Measurements from ENCODE around the gene ANKRD13C. TPM values are rescaled to one million over a fixed set of nuclear protein-coding genes. Genes with fewer than 3 reads are reported as not detected.

ANKRD13C gene
- total RNA-seq, 2 donors from 2014 or later, result 22.6 to 25.2 TPM

DNA sequence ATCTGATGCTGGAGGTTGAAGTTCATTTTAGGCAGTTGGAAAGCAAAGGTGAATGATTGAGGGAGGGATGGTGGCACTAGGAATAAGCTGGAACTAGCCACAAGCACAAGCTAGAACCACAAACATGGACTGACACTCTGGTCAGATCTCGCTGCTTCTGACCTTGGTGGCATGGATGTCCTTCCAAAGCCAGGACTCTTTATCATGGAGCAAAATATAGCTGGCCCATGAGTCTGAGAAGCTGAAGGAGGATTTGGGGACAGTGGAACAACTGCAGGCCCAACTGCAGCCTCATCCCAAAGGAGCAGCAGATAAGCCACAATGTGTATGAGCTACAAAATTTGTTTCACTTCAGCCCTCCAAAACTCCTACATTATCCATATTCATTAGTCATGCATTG lies 97.9 kb downstream of the ANKRD13C start:
- 91 to 100% methylated on average over 1 of the region's 1 CpG for WGBS, 2 experiments (ENCODE audit: insufficient coverage in 1 of 2, insufficient read length in 1 of 2)
- Histone ChIP-seq H3K36me3 (ENCODE audit: control insufficient read depth, insufficient read depth, low read length) (peaks cover 15% of the 10 kb centered on the region), H3K9me3 (ENCODE audit: control insufficient read depth, low read length) (no peaks in the 10 kb centered on the region), H3K4me1 (ENCODE audit: control insufficient read depth, insufficient read depth, low read length) (no peaks in the 10 kb centered on the region), H3K27ac (ENCODE audit: low read depth, low read length) (no peak overlapping the region), H3K27me3 (ENCODE audit: control insufficient read depth, insufficient read depth, low read length, poor library complexity, severe bottlenecking) (no peaks in the 10 kb centered on the region), H3K9ac (ENCODE audit: extremely low read depth, low read length, poor library complexity, severe bottlenecking) (no peak overlapping the region), H3K4me3 (ENCODE audit: low read length) (no peak overlapping the region)
- peak overlapping the region; percentile 59 for H3K27ac Mint-ChIP-seq
- H3K9me3 Mint-ChIP-seq, result no peaks in the 10 kb centered on the region
- H3K27me3 Mint-ChIP-seq (ENCODE audit: insufficient read depth), result no peaks in the 10 kb centered on the region
- TF ChIP-seq CTCF (conservative IDR thresholded peaks at IDR 0.05), result no peak
- DNase-seq, result no peak
- H3K4me1 Mint-ChIP-seq, result no peaks in the 10 kb centered on the region
- H3K4me3 Mint-ChIP-seq, result no peak overlapping the region
- peaks cover 10% of the 10 kb centered on the region for H3K36me3 Mint-ChIP-seq (ENCODE audit: low read depth)

GRCh38 chr1:70248729-70249128 lies 105.8 kb downstream of the ANKRD13C start:
- Mint-ChIP-seq H3K4me1 (peaks cover 2% of the 10 kb centered on the region), H3K27me3 (ENCODE audit: insufficient read depth) (no peaks in the 10 kb centered on the region), H3K4me3 (no peak overlapping the region), H3K36me3 (ENCODE audit: low read depth) (peaks cover 79% of the 10 kb centered on the region), H3K27ac (no peak overlapping the region), H3K9me3 (no peaks in the 10 kb centered on the region)
- Histone ChIP-seq H3K36me3 (ENCODE audit: control insufficient read depth, insufficient read depth, low read length) (peaks cover 94% of the 10 kb centered on the region), H3K4me1 (ENCODE audit: control insufficient read depth, insufficient read depth, low read length) (no peaks in the 10 kb centered on the region), H3K4me3 (ENCODE audit: low read length) (no peak overlapping the region), H3K9ac (ENCODE audit: extremely low read depth, low read length, poor library complexity, severe bottlenecking) (no peak overlapping the region), H3K27ac (ENCODE audit: low read depth, low read length) (no peak overlapping the region), H3K27me3 (ENCODE audit: control insufficient read depth, insufficient read depth, low read length, poor library complexity, severe bottlenecking) (no peaks in the 10 kb centered on the region), H3K9me3 (ENCODE audit: control insufficient read depth, low read length) (no peaks in the 10 kb centered on the region)
- whole genome bisulfite sequencing, 2 experiments (ENCODE audit: insufficient coverage in 1 of 2, insufficient read length in 1 of 2), result 95 to 96% methylated on average over 4 of the region's 4 CpGs
- no peak for DNase-seq
- TF ChIP-seq CTCF (conservative IDR thresholded peaks at IDR 0.05), result no peak

GRCh38 chr1:70247768-70248167 lies 106.8 kb downstream of the ANKRD13C start:
- no peaks in the 10 kb centered on the region for H3K9me3 Mint-ChIP-seq
- Histone ChIP-seq H3K4me1 (ENCODE audit: control insufficient read depth, insufficient read depth, low read length) (no peaks in the 10 kb centered on the region), H3K9ac (ENCODE audit: extremely low read depth, low read length, poor library complexity, severe bottlenecking) (no peak overlapping the region), H3K27ac (ENCODE audit: low read depth, low read length) (no peak overlapping the region), H3K9me3 (ENCODE audit: control insufficient read depth, low read length) (no peaks in the 10 kb centered on the region), H3K4me3 (ENCODE audit: low read length) (no peak overlapping the region), H3K27me3 (ENCODE audit: control insufficient read depth, insufficient read depth, low read length, poor library complexity, severe bottlenecking) (no peaks in the 10 kb centered on the region), H3K36me3 (ENCODE audit: control insufficient read depth, insufficient read depth, low read length) (peaks cover 99% of the 10 kb centered on the region)
- peaks cover 84% of the 10 kb centered on the region for H3K36me3 Mint-ChIP-seq (ENCODE audit: low read depth)
- no peaks in the 10 kb centered on the region for H3K27me3 Mint-ChIP-seq (ENCODE audit: insufficient read depth)
- H3K4me1 Mint-ChIP-seq, result peaks cover 3% of the 10 kb centered on the region
- no peak overlapping the region for H3K4me3 Mint-ChIP-seq
- H3K27ac Mint-ChIP-seq, result no peak overlapping the region
- no peak for TF ChIP-seq CTCF (conservative IDR thresholded peaks at IDR 0.05)
- DNase-seq, result no peak

Measured in endodermal cell (in vitro differentiated cells).